NB4 (cell line): Measurements from ENCODE around the gene XKR7.

Experiments
- CTCF ChIP-seq: IDR thresholded peaks from one replicate; pipeline ENCODE4 v1.5.1; 2012; ENCODE audit warnings: low read depth, low read length
- MAX ChIP-seq: IDR thresholded peaks from 2 replicates; pipeline ENCODE4 v1.6.1; 2011; ENCODE audit warnings: low read depth, low read length
- MYC ChIP-seq: IDR thresholded peaks from 2 replicates; pipeline ENCODE4 v1.6.1; 2011; ENCODE audit warnings: low read depth, low read length
- POLR2A ChIP-seq: IDR thresholded peaks from 2 replicates; pipeline ENCODE4 v1.6.1; 2011; ENCODE audit warnings: mild to moderate bottlenecking; ENCODE audit not compliant: insufficient read length; ENCODE audit errors: extremely low read depth

- TF ChIP-seq POLR2A (no peak), CTCF (no peak), MAX (no peak), MYC (no peak)
Measured at GRCh38 chr20:31966991-31967655, 828 bp upstream of the XKR7 start.
